ENCODE results near the gene SMCO2. TPM values are rescaled to one million over a fixed set of nuclear protein-coding genes. Genes with fewer than 3 reads are reported as not detected.

The SMCO2 gene
- total RNA-seq, 6 donors from 2014 or later, result 0.27 to 0.34 TPM; not detected in 4

GRCh38 chr12:27422697-27423096, 23.8 kb upstream of the SMCO2 start:
- H3K9me3 ChIP-seq, result no peaks in the 10 kb centered on the region
- H3K4me1 ChIP-seq, result no peaks in the 10 kb centered on the region
- no peak overlapping the region for H3K4me3 ChIP-seq
- no peaks in the 10 kb centered on the region for H3K27me3 ChIP-seq
- ATAC-seq (ENCODE audit: low FRiP score in 2 of 2) (peak in 1 of 2 donors; percentile 55), DNase-seq (no peak)
- TF ChIP-seq CTCF (IDR thresholded peaks at IDR 0.05) (no peak), EP300 (IDR thresholded peaks at IDR 0.05) (no peak), POLR2A (IDR thresholded peaks at IDR 0.05) (no peak), POLR2AphosphoS5 (IDR thresholded peaks at IDR 0.05) (no peak)
- no peak overlapping the region for H3K27ac ChIP-seq
- WGBS, 2 donors, result 78 to 94% methylated on average over 2 of the region's 2 CpGs
- no peaks in the 10 kb centered on the region for H3K36me3 ChIP-seq

GRCh38 chr12:27424631-27425230, 21.8 kb upstream of the SMCO2 start:
- no peaks in the 10 kb centered on the region for H3K27me3 ChIP-seq
- ATAC-seq (ENCODE audit: low FRiP score in 2 of 2), result peak in 1 of 2 donors; percentile 73
- H3K4me1 ChIP-seq, result no peaks in the 10 kb centered on the region
- no peaks in the 10 kb centered on the region for H3K9me3 ChIP-seq
- no peak for TF ChIP-seq POLR2A (IDR thresholded peaks at IDR 0.05)
- no peak for TF ChIP-seq POLR2AphosphoS5 (IDR thresholded peaks at IDR 0.05)
- TF ChIP-seq CTCF (IDR thresholded peaks at IDR 0.05), result peak in 4 of 6 experiments; percentile 19 to 50 (median 36)
- no peak for TF ChIP-seq EP300 (IDR thresholded peaks at IDR 0.05)
- no peak overlapping the region for H3K4me3 ChIP-seq
- no peak overlapping the region for H3K27ac ChIP-seq
- H3K36me3 ChIP-seq, result no peaks in the 10 kb centered on the region
- WGBS, 2 donors, result 65 to 70% methylated on average over 4 of the region's 4 CpGs
- no peak for DNase-seq

GRCh38 chr12:27425306-27425705, 21.2 kb upstream of the SMCO2 start:
- Histone ChIP-seq H3K36me3 (no peaks in the 10 kb centered on the region), H3K27me3 (no peaks in the 10 kb centered on the region), H3K27ac (no peak overlapping the region), H3K4me1 (no peaks in the 10 kb centered on the region), H3K9me3 (no peaks in the 10 kb centered on the region), H3K4me3 (no peak overlapping the region)
- no peak for DNase-seq
- no peak for TF ChIP-seq EP300 (IDR thresholded peaks at IDR 0.05)
- no peak for TF ChIP-seq CTCF (IDR thresholded peaks at IDR 0.05)
- no peak for TF ChIP-seq POLR2A (IDR thresholded peaks at IDR 0.05)
- TF ChIP-seq POLR2AphosphoS5 (IDR thresholded peaks at IDR 0.05), result no peak
- 82 to 86% methylated on average over 5 of the region's 5 CpGs for WGBS, 2 donors
- no peak for ATAC-seq (ENCODE audit: low FRiP score in 2 of 2)

GRCh38 chr12:27426743-27427487, 19.6 kb upstream of the SMCO2 start:
- no peaks in the 10 kb centered on the region for H3K9me3 ChIP-seq
- no peaks in the 10 kb centered on the region for H3K36me3 ChIP-seq
- 93 to 96% methylated on average over 6 of the region's 6 CpGs for WGBS, 2 donors
- DNase-seq (no peak), ATAC-seq (ENCODE audit: low FRiP score in 2 of 2) (no peak)
- TF ChIP-seq POLR2AphosphoS5 (IDR thresholded peaks at IDR 0.05) (no peak), CTCF (IDR thresholded peaks at IDR 0.05) (no peak), POLR2A (IDR thresholded peaks at IDR 0.05) (no peak), EP300 (IDR thresholded peaks at IDR 0.05) (no peak)
- H3K27ac ChIP-seq, result no peak overlapping the region
- no peaks in the 10 kb centered on the region for H3K27me3 ChIP-seq
- no peak overlapping the region for H3K4me3 ChIP-seq
- no peaks in the 10 kb centered on the region for H3K4me1 ChIP-seq

All from upper lobe of left lung (tissue), 6 donors.